GM12873 (cell line): Measurements from ENCODE around the gene VSTM4.

Experiments used
- CTCF ChIP-seq: IDR thresholded peaks from 2 replicates; pipeline ENCODE4 v1.5.1; 2012; ENCODE audit warnings: low read depth, mild to moderate bottlenecking, moderate library complexity, low read length, control low read depth; ENCODE audit not compliant: insufficient read depth; ENCODE audit errors: missing control alignments

The VSTM4 gene

DNA sequence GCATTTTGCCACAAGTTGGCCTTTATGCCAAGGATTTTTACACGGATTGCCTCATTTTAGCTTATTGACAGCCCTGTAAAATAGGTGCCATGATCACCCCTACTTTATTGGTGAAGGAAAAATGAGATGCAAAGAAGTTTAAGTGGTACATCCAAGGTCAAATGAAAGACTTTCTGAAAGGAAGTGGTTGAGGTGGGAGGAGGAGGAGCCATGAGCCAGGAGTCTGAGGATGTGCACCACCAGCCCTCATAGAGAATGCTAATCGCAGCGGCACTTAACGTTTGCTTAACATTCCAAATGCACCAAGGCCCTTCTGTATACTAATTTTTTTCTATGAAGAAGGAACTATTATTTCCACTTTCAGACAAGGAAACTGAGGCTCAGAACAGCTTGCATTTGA, 144.7 kb downstream of the VSTM4 start:
- TF ChIP-seq CTCF, result no peak

DNA sequence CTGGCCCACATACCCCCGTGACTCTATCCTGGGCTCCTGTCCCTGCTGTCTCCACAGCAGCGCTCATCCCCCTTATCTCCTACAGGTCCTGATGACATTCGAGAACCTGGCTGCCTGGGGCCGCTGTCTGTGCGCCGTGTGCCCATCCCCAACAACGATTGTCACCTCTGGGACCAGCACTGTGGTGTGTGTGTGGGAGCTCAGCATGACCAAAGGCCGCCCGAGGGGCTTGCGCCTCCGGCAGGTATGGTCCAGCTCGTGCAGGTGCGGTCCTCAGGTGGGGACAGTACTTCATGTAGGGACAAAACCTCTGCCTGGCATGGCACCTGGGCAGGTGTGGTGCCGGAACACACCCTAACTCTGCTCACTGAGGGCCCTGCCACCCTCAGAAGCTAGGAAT, 145.3 kb downstream of the VSTM4 start:
- no peak for TF ChIP-seq CTCF

GRCh38 chr10:48968036-48968435, 147.3 kb downstream of the VSTM4 start:
- no peak for TF ChIP-seq CTCF

DNA sequence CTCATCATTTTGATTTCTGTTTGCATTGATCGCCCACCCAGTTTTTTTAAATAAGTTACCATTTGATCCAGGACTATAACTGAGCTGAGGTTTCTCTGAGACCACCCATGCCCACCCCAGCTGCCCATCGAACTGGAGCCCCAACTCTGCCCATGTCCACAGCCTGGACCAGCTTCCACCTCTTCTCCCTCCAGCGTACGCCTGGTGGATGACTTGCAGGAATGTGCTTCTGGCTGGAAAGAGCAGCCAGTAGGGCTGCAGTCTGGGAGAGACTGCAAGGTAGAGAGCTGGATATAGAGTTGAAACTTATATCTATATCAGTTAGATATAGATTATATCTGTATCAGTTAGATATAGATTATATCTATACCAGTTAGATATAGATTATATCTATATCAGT, 149.9 kb downstream of the VSTM4 start:
- no peak for TF ChIP-seq CTCF
